NK-92 treated with Interleukin-12 subunit alpha and Interleukin-12 subunit beta, amount 100 ng/mL, for 24 hours (cell line): ENCODE data around the gene SBSN.

Source experiments
- DNase-seq: peaks from one replicate; lab custom pipeline; 2025; lab: John Stamatoyannopoulos, UW

Gene SBSN, protein sequence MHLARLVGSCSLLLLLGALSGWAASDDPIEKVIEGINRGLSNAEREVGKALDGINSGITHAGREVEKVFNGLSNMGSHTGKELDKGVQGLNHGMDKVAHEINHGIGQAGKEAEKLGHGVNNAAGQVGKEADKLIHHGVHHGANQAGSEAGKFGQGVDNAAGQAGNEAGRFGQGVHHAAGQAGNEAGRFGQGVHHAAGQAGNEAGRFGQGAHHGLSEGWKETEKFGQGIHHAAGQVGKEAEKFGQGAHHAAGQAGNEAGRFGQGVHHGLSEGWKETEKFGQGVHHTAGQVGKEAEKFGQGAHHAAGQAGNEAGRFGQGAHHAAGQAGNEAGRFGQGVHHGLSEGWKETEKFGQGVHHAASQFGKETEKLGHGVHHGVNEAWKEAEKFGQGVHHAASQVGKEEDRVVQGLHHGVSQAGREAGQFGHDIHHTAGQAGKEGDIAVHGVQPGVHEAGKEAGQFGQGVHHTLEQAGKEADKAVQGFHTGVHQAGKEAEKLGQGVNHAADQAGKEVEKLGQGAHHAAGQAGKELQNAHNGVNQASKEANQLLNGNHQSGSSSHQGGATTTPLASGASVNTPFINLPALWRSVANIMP

DNA sequence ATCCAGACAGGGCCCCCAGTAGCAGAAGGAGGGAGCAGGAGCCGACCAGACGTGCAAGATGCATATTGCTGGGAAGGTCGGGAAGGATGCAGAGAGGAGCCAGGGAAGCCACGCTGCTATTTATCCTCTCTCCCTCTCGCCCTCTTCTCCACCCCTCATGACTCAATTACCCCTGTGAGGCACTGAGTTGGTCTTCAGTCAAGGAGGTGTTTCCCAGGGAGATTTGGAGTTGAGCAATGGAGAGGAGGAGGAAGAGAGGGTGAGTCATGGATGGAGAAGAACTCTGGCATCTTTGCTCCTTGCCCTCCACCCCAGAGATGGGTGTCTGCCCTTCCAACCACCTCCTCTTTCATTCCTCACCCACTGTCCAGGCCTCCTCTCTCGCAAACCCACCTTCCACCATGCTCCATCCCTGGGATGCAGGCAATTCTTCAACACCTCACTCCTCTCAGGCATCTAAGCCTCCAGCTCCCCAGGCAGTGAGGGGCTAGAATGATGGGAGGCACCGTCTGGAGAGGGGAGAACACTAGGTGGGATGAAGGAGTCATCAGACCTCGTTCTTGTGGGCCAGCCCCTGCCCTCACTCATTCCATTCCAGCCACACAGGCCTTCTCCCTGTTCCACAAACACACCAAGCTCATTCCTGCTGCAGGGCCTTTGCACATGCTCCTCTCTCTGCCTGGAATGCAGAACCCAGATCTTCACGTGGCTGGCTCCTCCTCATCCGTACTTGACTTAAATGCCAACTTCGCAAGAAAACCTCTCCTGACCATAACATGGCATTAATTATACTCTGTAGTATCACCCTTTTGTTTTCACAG lies at the start of gene SBSN:
SBSN (minus strand) TSS at position 94 of the 821 bp plus-strand sequence; CDS start at position 64, 30 bp downstream.
- no peak for DNase-seq

DNA sequence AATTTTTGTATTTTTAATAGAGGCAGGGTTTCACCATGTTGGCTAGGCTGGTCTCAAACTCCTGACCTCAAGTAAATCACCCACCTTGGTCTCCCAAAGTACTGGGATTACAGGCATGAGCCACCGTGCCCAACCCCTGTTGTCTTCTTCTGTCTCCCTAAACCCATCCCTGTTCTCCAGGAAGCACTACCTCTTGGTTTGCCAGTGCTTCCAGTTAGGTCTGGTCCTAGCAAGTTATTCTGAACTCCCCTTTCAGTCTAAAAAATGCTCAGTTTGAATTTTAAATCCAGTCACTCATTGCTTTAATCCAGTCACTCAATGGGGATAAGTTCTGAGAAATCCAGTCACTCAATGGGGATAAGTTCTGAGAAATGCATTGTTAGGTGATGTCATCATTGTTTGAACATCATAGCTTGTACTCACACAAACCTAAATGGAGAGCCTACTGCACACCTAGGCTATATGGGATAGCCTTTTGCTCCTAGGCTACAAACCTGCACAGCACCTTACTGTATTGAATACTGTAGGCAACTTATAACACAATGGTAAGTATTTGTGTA lies 43.4 kb upstream of the SBSN start:
- DNase-seq = no peak

DNA sequence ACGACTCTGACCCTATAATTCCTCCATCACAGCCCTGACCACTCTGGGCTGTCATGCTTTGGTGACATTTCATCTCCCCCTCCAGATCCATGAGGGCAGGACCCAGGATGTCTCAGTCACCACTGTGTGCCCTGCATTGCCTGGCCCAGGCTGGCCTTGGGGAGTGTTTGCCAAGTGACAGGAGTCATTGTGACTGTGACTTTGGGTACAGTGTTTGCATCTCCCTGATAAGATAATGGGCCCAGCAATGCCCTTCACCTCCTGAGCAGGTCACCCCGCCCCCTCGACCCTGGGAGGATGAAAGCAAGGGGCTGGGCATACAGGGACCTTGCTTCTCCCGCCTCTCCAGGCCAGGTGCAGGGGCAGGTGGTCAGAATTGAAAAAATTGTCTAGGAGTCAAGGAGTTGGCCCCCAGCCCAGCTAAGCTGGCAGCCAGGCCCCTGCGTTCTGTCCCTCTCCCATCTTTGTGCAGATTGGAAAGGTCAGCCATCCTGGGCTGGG lies 41.2 kb upstream of the SBSN start:
- no peak for DNase-seq

DNA sequence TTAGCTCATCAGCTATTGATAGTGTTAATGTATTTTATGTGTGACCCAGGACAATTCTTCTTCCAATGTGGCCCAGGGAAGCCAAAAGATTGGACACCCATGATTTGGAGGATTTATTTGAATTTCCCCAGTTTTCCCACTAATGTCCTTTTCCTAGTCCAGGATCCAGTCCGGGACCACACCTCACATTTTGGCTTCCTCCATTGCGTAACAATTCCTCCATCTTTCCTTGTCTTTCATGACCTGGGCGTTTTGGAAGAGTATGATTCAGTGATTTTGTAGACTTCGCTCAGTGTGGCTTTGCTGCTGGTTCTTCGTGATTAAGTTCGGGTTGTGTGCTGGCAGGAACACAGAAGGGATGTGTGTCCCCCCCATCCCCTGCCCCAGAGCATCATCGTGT lies 38.6 kb upstream of the SBSN start:
- DNase-seq = no peak

DNA sequence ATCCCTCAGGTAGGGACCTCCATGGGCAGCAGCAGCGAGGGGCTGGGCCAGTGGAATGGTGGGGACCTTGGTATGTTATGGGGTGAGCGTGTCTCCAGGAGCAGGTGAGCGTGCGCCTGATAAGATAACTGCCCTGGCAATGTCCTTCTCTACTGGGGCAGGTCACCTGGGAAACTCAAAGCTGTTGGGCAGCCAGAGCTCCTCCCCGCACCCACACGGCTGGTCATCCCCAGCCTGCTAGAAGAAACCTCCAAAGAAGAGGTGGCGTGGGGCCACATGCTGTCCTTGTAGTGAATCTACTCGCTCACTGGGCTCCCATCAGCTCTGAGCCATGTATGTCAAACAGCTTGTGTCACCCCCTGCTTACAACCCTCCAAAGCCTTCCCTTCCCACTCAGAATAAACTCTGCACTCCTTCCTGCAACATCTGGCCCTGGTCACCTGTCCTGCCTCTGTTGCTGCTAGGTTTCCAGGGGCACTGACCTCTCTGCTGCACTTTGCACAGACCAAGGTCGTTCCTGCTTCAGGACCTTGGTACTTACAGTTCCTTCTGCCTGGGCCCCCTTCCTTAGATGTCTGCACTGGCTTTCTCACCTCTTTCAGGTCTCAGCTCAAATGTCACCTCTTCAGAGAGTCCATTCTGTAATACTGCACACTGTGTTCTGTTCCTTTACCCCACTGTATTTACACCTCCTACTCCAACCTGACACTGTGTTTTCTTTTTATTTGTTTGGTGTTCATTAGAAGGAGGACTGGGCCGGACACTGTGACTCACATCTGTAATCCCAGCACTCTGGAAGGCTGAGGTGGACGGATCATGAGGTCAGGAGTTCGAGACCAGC lies 37.1 kb upstream of the SBSN start:
- DNase-seq = no peak

DNA sequence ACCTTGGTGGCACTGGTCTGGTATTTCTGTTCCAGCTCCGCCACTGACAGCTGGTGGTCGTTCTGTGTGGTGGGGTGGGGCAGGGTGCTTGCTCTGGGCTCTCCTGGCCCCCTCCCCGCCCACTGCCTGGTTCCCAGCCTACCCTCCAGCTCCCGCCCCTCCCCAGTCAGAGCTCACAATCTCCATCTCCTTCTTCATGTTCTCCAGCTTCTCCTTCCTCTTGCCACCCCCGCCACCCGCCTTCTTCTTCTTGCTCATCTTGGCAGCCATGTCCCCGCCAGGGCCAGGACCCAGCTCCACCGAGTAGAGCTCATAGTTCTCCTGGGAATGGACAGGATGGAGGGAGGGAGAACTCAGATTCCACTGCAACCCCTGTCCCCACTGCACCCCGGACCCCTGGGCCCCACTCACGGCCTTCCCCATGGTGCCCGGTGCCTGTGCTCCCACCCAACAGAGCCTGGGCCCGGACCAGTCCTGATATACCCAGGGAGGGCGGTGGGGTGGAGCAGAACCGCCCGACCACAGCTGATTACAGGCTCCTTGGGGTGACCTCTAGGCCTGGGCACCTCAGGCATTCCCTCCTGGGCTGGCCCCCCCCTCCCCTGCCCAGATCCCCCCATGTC lies 35.2 kb upstream of the SBSN start, which contains the start of gene ATP4A:
ATP4A (minus strand) TSS at position 452 of the 623 bp plus-strand sequence; CDS start at position 423, 29 bp downstream.
- DNase-seq = no peak

DNA sequence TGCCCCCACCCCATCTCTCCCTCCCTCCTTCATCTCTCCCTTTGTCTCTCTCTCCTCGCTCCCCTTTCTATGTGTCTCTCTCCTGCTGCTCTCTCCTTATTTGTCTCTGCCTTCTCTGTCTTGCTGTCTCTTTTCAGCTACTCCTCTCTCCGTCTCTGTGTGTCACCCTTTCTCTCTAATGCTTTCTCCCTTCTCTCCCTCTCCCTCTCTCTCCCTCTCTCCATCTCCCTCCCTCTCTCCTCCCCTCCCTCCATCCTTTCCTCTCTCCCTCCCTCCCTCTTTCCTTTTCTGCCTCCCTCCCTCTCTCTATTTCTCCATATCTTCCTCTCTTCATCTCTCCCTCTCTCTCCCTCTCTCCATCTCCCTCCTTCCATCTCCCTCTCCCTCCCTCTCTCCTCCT lies 34.7 kb upstream of the SBSN start:
- no peak for DNase-seq

DNA sequence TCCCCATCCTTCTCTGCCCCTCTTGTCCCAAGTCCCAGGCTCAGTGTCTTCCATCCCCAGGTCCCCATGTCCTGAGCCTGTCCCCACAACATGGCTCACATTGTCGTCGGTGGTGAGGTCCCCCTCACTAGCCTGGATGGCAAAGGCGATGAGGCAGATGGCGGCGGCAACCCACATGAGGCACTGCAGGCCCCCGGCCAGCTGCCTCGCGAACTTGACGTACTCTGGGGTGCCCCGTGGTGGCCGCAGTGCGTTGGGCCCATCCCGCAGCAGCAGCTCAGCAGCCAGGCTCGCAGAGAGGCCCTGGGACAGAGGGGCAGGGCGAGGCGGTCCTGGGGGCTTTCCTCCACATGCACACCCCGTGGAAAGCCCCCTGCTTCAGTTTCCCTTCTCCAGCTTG lies 34.2 kb upstream of the SBSN start:
- DNase-seq = no peak

DNA sequence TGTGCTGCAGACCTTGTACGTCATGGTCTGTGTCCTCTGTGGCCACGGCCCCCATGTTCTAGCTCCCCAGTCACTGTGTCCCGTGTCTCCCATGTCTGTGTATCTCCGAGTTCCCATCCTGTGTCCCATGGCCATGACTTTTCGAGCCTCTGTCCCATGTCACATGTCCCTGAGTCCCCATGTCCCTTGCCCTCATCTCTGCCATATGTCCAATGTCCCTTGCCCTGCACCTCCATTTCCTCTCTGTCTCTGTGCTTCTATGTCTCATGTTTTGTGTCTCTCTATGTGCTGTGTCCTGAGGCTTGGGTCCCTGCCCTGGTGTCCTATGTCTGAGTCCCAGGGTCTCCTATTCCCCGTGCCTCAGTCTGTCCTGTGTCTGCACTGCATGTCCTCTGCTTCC lies 33.3 kb upstream of the SBSN start:
- no peak for DNase-seq

DNA sequence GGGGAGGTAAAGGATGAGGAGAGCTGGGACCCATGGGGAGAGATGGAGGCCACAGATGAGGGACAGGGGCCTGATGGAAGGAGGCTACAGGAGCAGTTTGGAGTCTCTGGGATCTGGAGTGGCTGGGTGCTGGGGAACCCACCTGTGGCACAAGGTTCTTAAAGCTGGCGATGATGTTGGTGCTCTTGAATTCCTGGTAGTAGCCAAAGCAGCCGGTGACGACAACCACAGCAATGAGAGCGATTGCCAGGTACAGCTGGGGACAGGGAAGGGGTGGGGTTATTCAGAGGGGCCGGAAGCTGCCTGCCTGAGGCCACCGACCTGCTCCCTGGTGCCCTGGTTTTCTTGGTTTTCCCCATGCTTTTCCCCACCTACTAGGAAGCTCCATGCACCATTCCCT lies 32.6 kb upstream of the SBSN start:
- no peak for DNase-seq

DNA sequence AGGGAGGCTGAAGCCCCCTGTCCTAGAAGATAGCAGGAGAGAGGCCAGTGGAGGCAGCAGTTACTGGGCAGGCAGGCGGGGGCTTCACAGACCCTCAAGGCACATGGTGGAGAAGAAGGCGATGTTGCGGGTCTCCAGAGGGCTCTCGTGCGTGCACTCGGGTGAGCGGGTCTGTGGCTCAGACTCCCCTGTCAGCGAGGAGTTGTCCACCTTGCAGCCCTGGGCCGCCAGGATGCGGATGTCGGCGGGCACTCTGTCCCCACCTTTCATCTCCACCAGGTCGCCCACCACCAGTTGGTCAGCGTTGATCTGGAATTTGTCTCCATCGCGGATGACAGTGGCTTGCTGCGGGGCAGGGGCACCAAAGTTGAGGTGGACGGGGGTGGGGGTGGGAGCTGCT lies 32.2 kb upstream of the SBSN start:
- no peak for DNase-seq

DNA sequence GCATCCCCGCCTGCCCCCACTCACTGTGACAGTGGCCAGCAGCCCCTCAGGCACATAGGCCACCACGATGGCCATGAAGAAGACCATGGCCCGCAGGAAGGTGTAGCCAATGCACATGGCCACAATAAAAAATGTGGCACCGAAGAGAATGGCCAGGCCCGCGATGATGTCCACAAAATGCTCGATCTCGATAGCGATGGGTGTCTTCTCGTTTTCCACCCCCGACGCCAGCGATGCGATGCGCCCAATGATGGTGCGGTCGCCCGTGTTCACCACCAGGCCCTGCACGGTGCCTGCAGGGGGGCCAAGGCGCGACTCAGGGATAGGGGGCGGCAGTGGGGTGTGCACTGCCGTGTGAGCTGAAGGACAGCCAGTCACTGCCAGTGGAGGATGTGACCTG lies 31.7 kb upstream of the SBSN start:
- no peak for DNase-seq

DNA sequence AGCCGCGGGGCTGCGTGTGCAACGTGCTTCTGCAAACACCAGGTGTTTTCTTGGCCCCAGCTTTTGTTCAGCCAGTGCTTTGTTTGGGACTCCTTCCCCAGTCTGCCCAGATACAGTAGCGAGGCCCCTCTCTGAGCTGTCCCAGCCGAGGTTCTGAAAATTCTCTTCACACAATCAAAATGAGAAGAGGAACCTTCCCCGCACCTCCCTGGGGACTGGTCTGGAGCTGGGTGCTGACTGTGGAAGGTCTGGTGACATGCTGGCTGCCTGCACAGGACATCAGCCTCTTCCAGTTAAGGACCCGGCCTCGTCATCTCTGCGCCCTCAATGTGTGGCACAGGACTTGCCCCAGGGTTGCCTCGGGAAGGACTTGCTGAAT lies 31.2 kb upstream of the SBSN start:
- DNase-seq = no peak

DNA sequence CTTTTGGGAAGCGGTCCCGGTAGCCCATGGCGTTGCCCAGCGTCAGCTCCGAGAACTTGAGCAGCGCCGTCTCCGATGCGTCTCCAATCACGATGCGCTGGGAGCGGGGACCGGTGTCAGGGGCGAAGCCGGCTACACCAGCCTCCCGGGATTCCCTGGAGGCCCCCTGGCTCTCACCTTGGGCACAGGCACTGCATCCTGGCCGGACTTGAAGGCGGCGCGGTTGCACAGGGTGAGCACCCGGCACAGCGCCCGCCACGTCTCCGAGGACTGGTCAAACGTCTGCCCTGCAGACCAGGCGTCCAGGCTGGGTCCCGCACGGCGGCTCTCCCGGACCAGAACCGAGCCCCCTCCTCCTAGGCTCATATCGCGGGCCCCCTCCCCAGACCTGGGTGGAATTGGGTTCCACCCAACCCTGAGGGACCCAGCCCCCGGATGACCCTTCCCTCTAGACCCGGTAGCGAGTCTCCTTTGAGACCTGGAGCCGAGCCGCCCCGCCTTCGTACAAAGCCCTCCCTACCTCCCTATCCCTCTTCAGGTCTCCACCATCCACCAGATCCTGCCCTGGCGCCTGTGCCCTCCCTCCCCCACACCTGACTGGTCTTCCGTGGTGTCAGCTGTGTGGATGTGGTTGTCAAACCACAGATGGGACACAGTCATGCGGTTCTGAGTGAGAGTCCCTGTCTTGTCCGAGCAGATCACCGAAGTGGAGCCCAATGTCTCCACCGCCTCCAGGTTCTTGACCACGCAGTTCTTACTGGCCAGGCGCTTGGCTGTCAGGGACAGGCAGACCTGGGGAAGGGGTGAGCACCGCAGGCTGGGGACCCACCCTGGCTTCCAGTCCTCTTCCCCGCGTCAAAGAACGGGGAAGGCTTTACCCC lies 30.5 kb upstream of the SBSN start:
- no peak for DNase-seq

DNA sequence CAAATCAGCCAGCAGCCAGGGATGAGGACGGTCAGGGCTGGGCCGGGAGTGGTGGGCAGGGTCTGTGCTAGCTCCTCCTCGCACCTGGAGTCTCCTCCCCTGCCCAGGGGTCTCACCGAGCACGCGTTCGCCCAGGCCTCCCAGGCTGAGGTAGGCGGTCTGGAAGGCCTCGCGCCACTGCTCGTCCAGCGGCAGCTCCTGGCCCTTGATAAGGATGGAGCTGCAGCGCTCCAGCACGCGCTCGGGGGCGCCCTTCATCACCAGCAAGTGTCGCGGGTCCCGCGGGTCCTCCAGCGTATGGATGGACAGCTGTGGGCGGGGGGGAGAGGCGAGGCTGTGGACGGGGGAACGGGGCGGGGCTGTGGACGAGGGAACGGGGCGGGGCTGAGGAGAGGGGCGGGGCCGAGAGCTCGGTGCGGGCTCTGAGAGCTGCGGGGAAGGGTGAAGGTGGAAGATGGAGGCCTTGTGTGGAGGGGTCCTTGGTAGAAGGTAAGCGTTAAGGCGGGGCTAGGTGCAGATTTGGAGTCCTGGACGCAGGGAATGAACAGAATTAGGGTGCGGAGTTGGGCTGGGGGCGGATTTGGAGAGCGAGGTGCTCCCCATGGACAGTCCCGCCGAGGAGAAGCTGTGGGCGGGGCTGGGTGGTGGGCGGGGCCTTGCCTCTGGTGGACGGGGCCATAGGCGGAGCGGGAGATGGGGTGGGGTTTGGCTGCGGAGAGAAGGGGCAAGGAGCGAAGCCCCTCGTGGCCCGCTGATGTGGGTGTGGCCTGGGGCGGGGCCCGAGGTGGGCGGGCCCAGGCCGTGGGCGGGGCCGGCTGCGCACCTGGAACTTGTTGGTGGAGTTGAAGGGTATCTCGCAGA lies 29.7 kb upstream of the SBSN start:
- no peak for DNase-seq

DNA sequence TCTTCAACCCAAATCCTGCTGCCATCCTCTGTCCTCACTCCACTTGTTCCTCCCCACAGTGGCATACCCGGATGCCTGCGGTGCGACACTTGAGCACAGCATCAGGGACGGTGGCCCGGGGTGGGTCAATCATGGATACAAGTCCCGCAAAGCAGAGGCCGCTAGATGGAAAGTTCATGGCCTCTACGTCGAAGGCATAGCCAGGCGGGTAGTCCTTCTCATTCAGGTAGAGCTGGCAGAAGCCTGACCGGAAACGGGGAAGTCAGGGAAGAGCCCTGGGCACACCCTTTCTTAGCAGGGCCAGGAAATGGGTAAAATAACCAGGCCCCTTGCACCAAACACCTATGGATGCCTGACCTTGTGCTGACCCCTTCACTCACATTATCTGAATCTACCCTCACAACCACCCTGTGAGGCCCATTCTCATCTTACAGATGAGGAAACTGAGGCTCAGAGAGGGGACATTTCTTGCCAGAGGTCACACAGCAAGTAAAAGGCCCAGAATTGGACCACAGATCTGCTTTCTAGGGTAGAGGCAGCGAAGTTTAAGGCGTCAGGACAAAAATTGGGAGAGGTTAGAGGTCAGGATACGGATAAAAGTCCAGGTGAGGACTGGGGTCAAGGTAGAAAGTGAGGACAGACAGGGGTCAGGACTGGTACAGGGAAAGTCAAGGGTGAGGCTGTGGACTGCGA lies 28.9 kb upstream of the SBSN start:
- no peak for DNase-seq

DNA sequence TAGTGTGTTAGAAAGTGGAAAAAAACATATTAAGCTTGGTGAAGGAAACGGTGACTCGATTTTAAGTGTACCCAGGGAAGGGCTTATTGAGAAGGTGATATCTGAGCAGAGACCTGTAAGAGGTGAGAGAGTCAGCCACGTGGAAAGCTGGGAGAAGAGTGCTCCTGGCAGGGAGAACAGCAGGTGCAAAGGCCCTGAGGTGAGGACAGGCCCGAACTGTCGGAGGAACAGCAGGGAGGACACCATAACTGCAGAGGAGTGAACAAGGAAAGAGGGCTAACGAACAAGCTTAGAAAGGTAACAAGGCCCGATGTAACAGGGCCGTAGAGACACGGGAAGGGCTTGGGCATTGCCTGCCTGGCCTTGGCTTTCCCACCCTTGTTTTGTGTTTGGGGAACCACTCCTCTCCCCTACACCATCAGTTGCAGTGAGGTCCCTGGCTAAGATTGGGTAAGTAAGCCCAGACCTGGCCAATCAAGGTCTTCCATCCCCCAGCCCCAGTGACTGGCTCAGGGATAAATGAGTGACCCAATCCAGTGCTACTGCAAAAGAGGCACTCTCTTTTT lies 28.0 kb upstream of the SBSN start:
- DNase-seq = no peak
